Measurements from ENCODE around the gene FRAS1. TPM values are rescaled to one million over a fixed set of nuclear protein-coding genes. Genes with fewer than 3 reads are reported as not detected.

FRAS1 gene
- total RNA-seq, 1 donor from 2014 or later, result 163 TPM

- Mint-ChIP-seq H3K4me1 (ENCODE audit: low read depth) (peaks cover 8% of the 10 kb centered on the region), H3K27ac (no peak overlapping the region), H3K4me3 (ENCODE audit: low read depth) (no peak overlapping the region), H3K36me3 (ENCODE audit: insufficient read depth) (peaks cover 27% of the 10 kb centered on the region), H3K9me3 (ENCODE audit: low read depth) (no peaks in the 10 kb centered on the region), H3K27me3 (no peaks in the 10 kb centered on the region)
- TF ChIP-seq, protein P1, sequence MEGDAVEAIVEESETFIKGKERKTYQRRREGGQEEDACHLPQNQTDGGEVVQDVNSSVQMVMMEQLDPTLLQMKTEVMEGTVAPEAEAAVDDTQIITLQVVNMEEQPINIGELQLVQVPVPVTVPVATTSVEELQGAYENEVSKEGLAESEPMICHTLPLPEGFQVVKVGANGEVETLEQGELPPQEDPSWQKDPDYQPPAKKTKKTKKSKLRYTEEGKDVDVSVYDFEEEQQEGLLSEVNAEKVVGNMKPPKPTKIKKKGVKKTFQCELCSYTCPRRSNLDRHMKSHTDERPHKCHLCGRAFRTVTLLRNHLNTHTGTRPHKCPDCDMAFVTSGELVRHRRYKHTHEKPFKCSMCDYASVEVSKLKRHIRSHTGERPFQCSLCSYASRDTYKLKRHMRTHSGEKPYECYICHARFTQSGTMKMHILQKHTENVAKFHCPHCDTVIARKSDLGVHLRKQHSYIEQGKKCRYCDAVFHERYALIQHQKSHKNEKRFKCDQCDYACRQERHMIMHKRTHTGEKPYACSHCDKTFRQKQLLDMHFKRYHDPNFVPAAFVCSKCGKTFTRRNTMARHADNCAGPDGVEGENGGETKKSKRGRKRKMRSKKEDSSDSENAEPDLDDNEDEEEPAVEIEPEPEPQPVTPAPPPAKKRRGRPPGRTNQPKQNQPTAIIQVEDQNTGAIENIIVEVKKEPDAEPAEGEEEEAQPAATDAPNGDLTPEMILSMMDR (IDR thresholded peaks at IDR 0.05; ENCODE audit: unreplicated experiment), result no peak
- DNase-seq (ENCODE audit: low spot score, unreplicated experiment), result no peak
These were observed 235.7 kb downstream of the FRAS1 start for GRCh38 chr4:78292856-78293255.

GRCh38 chr4:78293348-78293747 lies 236.2 kb downstream of the FRAS1 start:
- no peak overlapping the region for H3K27ac Mint-ChIP-seq
- peaks cover 23% of the 10 kb centered on the region for H3K36me3 Mint-ChIP-seq (ENCODE audit: insufficient read depth)
- TF ChIP-seq, protein P1 (IDR thresholded peaks at IDR 0.05; ENCODE audit: unreplicated experiment), result no peak
- H3K4me1 Mint-ChIP-seq (ENCODE audit: low read depth), result peaks cover 8% of the 10 kb centered on the region
- no peak overlapping the region for H3K4me3 Mint-ChIP-seq (ENCODE audit: low read depth)
- no peak for DNase-seq (ENCODE audit: low spot score, unreplicated experiment)
- H3K27me3 Mint-ChIP-seq, result no peaks in the 10 kb centered on the region
- no peaks in the 10 kb centered on the region for H3K9me3 Mint-ChIP-seq (ENCODE audit: low read depth)

DNA sequence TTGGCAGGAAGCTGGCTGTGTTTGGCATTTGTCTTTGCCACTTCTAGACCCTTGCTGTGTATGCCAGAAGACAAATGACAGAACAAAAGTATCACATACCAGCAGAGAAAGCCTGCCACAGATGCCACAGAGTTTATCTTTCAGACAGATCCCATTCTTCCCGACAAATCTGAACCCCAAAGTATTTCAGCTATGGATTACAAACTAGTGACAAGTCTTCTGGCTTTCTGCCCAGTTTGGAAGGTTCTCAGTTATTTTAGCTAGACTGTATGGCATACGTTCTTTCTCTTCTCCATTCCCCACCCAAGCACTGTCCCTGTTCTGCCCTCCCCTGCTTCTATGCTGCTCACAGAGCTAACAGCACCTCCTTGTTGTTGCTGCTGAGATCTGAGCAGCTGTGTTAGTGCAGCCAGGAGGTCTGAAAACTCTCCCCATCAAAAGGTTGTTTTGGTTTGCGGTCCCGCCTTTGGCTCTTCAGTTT lies 236.7 kb downstream of the FRAS1 start:
- Mint-ChIP-seq H3K4me1 (ENCODE audit: low read depth) (peaks cover 9% of the 10 kb centered on the region), H3K9me3 (ENCODE audit: low read depth) (no peaks in the 10 kb centered on the region), H3K4me3 (ENCODE audit: low read depth) (no peak overlapping the region), H3K36me3 (ENCODE audit: insufficient read depth) (peaks cover 21% of the 10 kb centered on the region), H3K27ac (peak overlapping the region; percentile 40), H3K27me3 (no peaks in the 10 kb centered on the region)
- no peak for DNase-seq (ENCODE audit: low spot score, unreplicated experiment)
- TF ChIP-seq, protein P1 (IDR thresholded peaks at IDR 0.05; ENCODE audit: unreplicated experiment), result no peak

DNA sequence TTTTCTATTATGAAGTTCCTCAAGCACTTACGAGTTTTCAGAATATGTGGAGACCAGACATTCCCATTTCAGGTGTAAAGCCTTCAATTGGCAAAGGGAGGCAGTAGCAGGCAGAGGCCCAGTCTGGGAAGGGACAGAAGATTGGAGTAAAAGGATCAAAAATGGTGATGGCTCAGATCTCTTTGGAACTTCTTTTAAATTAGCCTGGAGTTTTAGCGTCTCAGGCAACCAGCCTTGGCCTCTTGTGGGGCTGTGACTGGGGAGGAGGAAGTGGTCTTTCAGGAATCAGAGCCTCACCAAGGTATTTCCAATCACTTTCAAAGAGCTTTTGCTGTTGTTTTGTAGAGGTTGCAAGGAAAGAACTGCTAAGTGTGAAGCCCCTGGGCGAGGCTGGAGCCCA lies 239.1 kb downstream of the FRAS1 start:
- TF ChIP-seq, protein P1 (IDR thresholded peaks at IDR 0.05; ENCODE audit: unreplicated experiment), result no peak
- H3K27me3 Mint-ChIP-seq, result no peaks in the 10 kb centered on the region
- H3K4me3 Mint-ChIP-seq (ENCODE audit: low read depth), result no peak overlapping the region
- no peaks in the 10 kb centered on the region for H3K9me3 Mint-ChIP-seq (ENCODE audit: low read depth)
- DNase-seq (ENCODE audit: low spot score, unreplicated experiment), result no peak
- H3K4me1 Mint-ChIP-seq (ENCODE audit: low read depth), result peaks cover 20% of the 10 kb centered on the region
- H3K27ac Mint-ChIP-seq, result no peak overlapping the region
- peaks cover 24% of the 10 kb centered on the region for H3K36me3 Mint-ChIP-seq (ENCODE audit: insufficient read depth)

DNA sequence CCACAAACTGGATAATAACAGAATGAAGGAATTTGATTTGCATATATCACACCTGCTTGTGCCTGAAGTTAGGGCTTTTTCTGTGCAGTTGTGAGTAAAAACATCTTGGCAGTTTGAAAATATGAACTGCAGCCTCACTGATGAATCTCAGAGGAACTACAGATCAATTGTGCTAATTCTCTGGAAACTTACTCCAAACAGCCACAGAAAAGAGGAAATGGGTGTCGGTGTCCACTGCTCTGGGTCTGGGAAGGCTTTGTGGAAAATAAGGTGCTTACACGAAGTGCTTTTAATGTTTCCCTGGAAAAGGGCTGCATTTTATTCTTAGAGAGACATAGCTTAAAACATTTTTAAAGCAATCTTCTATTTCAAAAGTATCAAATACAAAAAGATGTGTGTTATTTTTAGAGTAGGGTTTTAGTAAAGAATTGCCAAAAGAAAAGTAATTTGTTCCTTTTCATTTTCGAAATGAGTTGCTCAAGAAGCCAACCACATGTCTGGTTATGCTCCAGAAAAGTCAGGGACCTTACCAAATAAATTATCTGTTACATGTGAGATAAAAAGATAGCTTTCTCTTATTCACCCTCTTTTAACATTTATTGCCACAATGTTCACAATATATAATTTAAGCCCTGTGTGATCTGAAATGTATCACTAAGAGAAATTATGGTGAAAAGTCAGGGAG lies 240.1 kb downstream of the FRAS1 start:
- H3K4me3 Mint-ChIP-seq (ENCODE audit: low read depth), result no peak overlapping the region
- H3K27ac Mint-ChIP-seq, result no peak overlapping the region
- H3K36me3 Mint-ChIP-seq (ENCODE audit: insufficient read depth), result peaks cover 29% of the 10 kb centered on the region
- TF ChIP-seq, protein P1 (IDR thresholded peaks at IDR 0.05; ENCODE audit: unreplicated experiment), result no peak
- no peaks in the 10 kb centered on the region for H3K27me3 Mint-ChIP-seq
- peaks cover 20% of the 10 kb centered on the region for H3K4me1 Mint-ChIP-seq (ENCODE audit: low read depth)
- DNase-seq (ENCODE audit: low spot score, unreplicated experiment), result no peak
- H3K9me3 Mint-ChIP-seq (ENCODE audit: low read depth), result no peaks in the 10 kb centered on the region

Measured in progenitor cell of endocrine pancreas (in vitro differentiated cells).